CD4-positive, alpha-beta memory T cell (primary cell): ENCODE data around the gene TTC28. TPM values are rescaled to one million over a fixed set of nuclear protein-coding genes. Genes with fewer than 3 reads are reported as not detected.

Source experiments
- CTCF ChIA-PET: fragments of 350-600 bp; sonication (Branson Sonifier 250); formaldehyde crosslinking; loops from one replicate; lab custom pipeline; 2021; ENCODE audit warnings: inconsistent platforms; ENCODE audit not compliant: partially characterized antibody; lab: Charles Lee
- POLR2A ChIA-PET: fragments of 350-600 bp; sonication (Branson Sonifier 250); formaldehyde crosslinking; loops from one replicate; lab custom pipeline; 2021; ENCODE audit not compliant: partially characterized antibody; lab: Charles Lee
- DNase-seq, 5 donors: peaks; one replicate each; pipeline versions ENCODE4 v3.0.0 to v3.0.0-alpha.2; 2020 to 2022; ENCODE audit warnings: mixed read lengths in 1 of 5
- H3K27ac ChIP-seq: one replicate; pipeline ENCODE4 v1.7.0; 2013; ENCODE audit warnings: low read depth, low read length
- H3K27me3 ChIP-seq: 2 replicates; pipeline ENCODE4 v1.7.0; 2013; ENCODE audit warnings: mild to moderate bottlenecking, low read length, moderate library complexity; ENCODE audit not compliant: insufficient read depth
- H3K36me3 ChIP-seq: 2 replicates; pipeline ENCODE4 v1.7.0; 2013; ENCODE audit warnings: mild to moderate bottlenecking, low read length, moderate library complexity; ENCODE audit not compliant: insufficient read depth
- H3K4me1 ChIP-seq: 2 replicates; pipeline ENCODE4 v1.7.0; 2013; ENCODE audit warnings: mild to moderate bottlenecking, low read length, moderate library complexity; ENCODE audit not compliant: insufficient read depth
- H3K4me3 ChIP-seq, 2 donors: one replicate each; pipeline ENCODE4 v1.7.0; 2013; ENCODE audit warnings: low read length in 2 of 2, mild to moderate bottlenecking in 1 of 2
- H3K9me3 ChIP-seq, 2 donors: one replicate each; pipeline ENCODE4 v1.7.0; 2013; ENCODE audit warnings: low read length in 2 of 2, control low read depth in 1 of 2; ENCODE audit not compliant: control insufficient read depth in 1 of 2
- H3K27ac Mint-ChIP-seq, 7 donors: one replicate each; pipeline ENCODE4 v1.8.0; 2020 to 2021; ENCODE audit warnings: mixed read lengths in 7 of 7, mild to moderate bottlenecking in 6 of 7, inconsistent platforms in 3 of 7, moderate library complexity in 3 of 7
- H3K27me3 Mint-ChIP-seq, 2 donors: one replicate each; pipeline ENCODE4 v1.8.0; 2020 to 2021; ENCODE audit warnings: mixed read lengths in 2 of 2
- H3K36me3 Mint-ChIP-seq, 2 donors: one replicate each; pipeline ENCODE4 v1.8.0; 2020 to 2021; ENCODE audit warnings: mixed read lengths in 2 of 2, inconsistent platforms in 1 of 2, mild to moderate bottlenecking in 1 of 2
- H3K4me1 Mint-ChIP-seq, 4 donors: one replicate each; pipeline ENCODE4 v1.8.0; 2020 to 2021; ENCODE audit warnings: mixed read lengths in 4 of 4, mild to moderate bottlenecking in 1 of 4
- H3K4me3 Mint-ChIP-seq, 8 donors: one replicate each; pipeline ENCODE4 v1.8.0; 2020 to 2021; ENCODE audit warnings: mixed read lengths in 8 of 8, mild to moderate bottlenecking in 7 of 8, moderate library complexity in 6 of 8, inconsistent platforms in 3 of 8
- H3K9me3 Mint-ChIP-seq, 8 donors: one replicate each; pipeline ENCODE4 v1.8.0; 2020 to 2021; ENCODE audit warnings: mixed read lengths in 8 of 8, mild to moderate bottlenecking in 5 of 8, inconsistent platforms in 3 of 8, moderate library complexity in 1 of 8
- intact Hi-C: fragments of 100-400 bp; cut with micrococcal nuclease; formaldehyde crosslinking; loops from one replicate; pipeline ENCODE4 v1.15.1; 2023
- polyA plus RNA-seq, 2 donors: library from polyadenylated mRNA; unstranded; fragments of 300-500 nt; fragmentation: Illumina TruSeq; gene quantifications; one replicate each; pipeline ENCODE4 v1.2.3, GENCODE V29; 2021
- total RNA-seq, 2 experiments: library from RNA; stranded (reverse); gene quantifications; one replicate each; pipeline ENCODE4 v1.2.3, GENCODE V29; 2021

The TTC28 gene
- total and polyA plus RNA-seq, 4 experiments from 2014 or later = 0.50 to 1.7 (median 1.6) TPM; not detected in 1

DNA sequence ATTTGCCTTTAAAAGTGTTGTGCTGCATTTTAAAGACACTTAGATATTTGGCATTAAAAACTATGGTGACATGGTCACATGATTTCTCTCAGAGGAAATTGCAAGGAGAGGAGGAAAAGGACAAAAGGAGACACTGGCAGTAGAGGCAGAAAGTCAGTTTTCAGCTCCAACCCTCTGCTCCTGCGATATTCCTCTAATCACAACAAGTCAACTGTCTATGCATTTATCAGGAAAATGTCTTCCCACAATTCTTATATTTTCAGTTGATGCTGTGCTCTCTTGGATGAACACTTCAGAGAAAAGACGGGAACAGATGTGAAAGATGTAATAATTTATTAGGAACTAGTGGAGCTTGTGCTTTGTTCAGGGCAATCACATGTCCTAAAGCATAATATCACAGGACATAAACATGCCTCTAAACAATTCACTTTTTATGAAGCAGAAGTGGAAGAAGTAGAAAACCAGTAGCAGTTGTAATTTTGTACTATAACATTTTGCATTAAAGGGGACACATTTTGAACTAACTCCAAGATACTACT is 419.8 kb downstream of the TTC28 start:
- Histone ChIP-seq H3K36me3 (no peaks in the 10 kb centered on the region), H3K4me3 (no peak overlapping the region), H3K9me3 (no peaks in the 10 kb centered on the region), H3K4me1 (no peaks in the 10 kb centered on the region), H3K27ac (no peak overlapping the region), H3K27me3 (no peaks in the 10 kb centered on the region)
- Mint-ChIP-seq H3K27ac (no peak overlapping the region), H3K36me3 (no peaks in the 10 kb centered on the region), H3K27me3 (peaks cover 2 to 10% of the 10 kb centered on the region in 2 donors), H3K9me3 (peaks cover 0 to 4% (median 0%) of the 10 kb centered on the region in 8 donors), H3K4me1 (no peaks in the 10 kb centered on the region), H3K4me3 (no peak overlapping the region)
- CTCF ChIA-PET = no interaction called here
- POLR2A ChIA-PET = no interaction called here
- intact Hi-C loops = no loop called here
- DNase-seq = no peak

DNA sequence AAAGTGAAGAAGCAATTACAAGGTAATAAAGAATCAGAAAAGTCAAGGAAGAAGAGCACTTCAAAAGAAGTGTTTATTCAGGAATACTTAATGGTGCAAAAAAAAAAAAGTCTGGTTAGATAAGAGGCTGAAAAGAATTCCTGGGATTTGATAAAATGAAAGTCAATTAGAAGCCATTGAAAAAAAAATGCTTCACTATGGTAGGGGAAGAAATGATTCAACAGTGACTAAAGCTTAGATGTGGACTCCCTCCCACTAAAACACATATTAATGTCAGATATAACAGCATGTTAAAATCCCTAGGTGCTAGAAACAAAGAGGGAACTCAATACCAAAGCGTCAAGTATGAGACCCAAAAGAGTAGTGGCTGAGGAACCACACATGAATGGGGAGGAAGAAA is 425.2 kb downstream of the TTC28 start:
- Histone ChIP-seq H3K9me3 (no peaks in the 10 kb centered on the region), H3K27me3 (no peaks in the 10 kb centered on the region), H3K27ac (no peak overlapping the region), H3K4me3 (no peak overlapping the region), H3K4me1 (no peaks in the 10 kb centered on the region), H3K36me3 (no peaks in the 10 kb centered on the region)
- H3K27ac Mint-ChIP-seq = no peak overlapping the region
- H3K27me3 Mint-ChIP-seq = peaks cover 8 to 11% of the 10 kb centered on the region in 2 donors
- POLR2A ChIA-PET = interaction anchor here (0.7 kb wide), 1 partner anchor 24 kb away, joined by 4 read pairs; no protein-coding TSS in a partner anchor
- H3K36me3 Mint-ChIP-seq = no peaks in the 10 kb centered on the region
- H3K9me3 Mint-ChIP-seq = no peaks in the 10 kb centered on the region
- CTCF ChIA-PET = no interaction called here
- no peak overlapping the region for H3K4me3 Mint-ChIP-seq
- H3K4me1 Mint-ChIP-seq = no peaks in the 10 kb centered on the region
- DNase-seq = no peak
- intact Hi-C loops = no loop called here

DNA sequence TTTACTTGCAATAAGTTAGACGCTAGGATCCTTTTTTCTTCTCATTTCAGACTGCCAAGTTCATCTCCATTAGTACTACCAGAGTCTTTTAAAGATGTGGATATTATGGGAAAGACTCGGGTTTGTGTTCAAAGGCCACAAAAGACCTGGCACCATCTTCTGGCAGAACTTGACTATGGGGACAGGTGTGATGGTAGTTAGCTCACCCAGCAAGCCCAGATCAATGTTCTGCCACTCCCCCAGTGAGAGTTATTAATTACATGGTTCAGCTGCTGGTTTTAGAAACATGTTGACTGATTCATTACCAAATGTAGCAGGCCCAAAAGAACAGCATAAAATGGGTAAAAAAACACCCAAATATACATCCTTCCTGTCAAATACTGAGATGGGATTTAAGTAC is 427.1 kb downstream of the TTC28 start:
- no peaks in the 10 kb centered on the region for H3K4me1 ChIP-seq
- Mint-ChIP-seq H3K36me3 (no peaks in the 10 kb centered on the region), H3K27me3 (peaks cover 7 to 14% of the 10 kb centered on the region in 2 donors), H3K9me3 (no peaks in the 10 kb centered on the region), H3K27ac (no peak overlapping the region), H3K4me1 (no peaks in the 10 kb centered on the region), H3K4me3 (no peak overlapping the region)
- no peaks in the 10 kb centered on the region for H3K9me3 ChIP-seq
- ChIA-PET POLR2A (no interaction called here), CTCF (no interaction called here)
- no peak overlapping the region for H3K27ac ChIP-seq
- intact Hi-C loops = no loop called here
- DNase-seq = no peak
- H3K4me3 ChIP-seq = no peak overlapping the region
- no peaks in the 10 kb centered on the region for H3K27me3 ChIP-seq
- no peaks in the 10 kb centered on the region for H3K36me3 ChIP-seq

DNA sequence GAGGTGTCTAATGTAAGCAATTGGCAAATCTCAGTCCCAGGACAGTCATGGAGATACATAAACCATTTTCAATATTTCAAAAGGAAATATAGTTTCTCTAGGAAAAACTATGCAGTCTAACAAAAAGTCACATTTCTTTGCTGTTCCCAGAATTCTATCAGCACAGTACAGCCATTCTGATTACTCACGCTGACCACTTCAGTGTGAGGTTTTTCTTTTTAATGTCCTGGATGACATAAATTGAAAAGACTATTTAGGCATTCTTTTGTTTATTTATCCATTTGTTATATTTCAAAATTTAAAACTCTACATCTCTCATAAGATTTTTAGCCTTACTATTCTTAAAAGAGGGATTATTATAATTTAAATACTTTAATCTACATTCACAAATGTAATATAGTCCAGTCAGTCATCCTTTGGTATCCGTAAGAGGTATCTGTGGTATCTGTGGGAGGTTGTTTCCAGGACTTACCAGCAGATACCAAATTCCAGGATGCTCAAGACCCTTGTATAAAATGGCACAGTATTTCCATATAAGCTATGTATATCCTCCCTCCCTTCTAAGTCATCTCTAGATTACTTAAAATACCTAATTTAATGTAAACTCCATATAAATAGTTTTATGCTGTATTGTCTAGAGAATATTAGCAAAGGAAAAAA is 429.5 kb downstream of the TTC28 start:
- Histone ChIP-seq H3K4me1 (no peaks in the 10 kb centered on the region), H3K4me3 (no peak overlapping the region), H3K36me3 (no peaks in the 10 kb centered on the region), H3K27ac (no peak overlapping the region), H3K9me3 (no peaks in the 10 kb centered on the region), H3K27me3 (no peaks in the 10 kb centered on the region)
- Mint-ChIP-seq H3K27me3 (peaks cover 4 to 14% of the 10 kb centered on the region in 2 donors), H3K27ac (no peak overlapping the region), H3K4me3 (no peak overlapping the region), H3K4me1 (no peaks in the 10 kb centered on the region), H3K36me3 (no peaks in the 10 kb centered on the region), H3K9me3 (no peaks in the 10 kb centered on the region)
- intact Hi-C loops = no loop called here
- no peak for DNase-seq
- ChIA-PET CTCF (no interaction called here), POLR2A (no interaction called here)

DNA sequence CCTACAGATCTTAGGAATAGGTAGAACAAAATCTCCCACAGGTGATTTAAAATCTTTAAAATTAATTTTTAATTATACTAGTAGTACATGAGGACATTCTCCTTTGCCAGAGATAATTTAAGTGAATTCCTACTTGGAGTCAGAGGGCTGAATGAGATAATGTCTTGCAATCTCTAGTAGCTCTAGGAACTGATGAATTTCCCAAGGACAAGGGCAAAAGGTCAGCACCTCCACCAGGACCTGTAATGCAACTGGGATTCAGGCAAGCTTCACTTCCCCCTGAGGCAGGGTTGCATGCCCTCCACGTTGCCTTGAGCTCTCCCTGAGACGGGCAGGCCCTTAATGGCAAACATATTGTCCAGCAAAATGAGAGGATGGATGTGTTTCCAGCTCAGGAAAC is 430.2 kb downstream of the TTC28 start:
- no peaks in the 10 kb centered on the region for H3K36me3 Mint-ChIP-seq
- H3K9me3 ChIP-seq = no peaks in the 10 kb centered on the region
- H3K27me3 ChIP-seq = no peaks in the 10 kb centered on the region
- no peak for DNase-seq
- peaks cover 6 to 12% of the 10 kb centered on the region in 2 donors for H3K27me3 Mint-ChIP-seq
- intact Hi-C loops = no loop called here
- CTCF ChIA-PET = no interaction called here
- H3K4me3 ChIP-seq = no peak overlapping the region
- no peak overlapping the region for H3K4me3 Mint-ChIP-seq
- no peak overlapping the region for H3K27ac ChIP-seq
- H3K4me1 ChIP-seq = no peaks in the 10 kb centered on the region
- H3K4me1 Mint-ChIP-seq = no peaks in the 10 kb centered on the region
- no peak overlapping the region for H3K27ac Mint-ChIP-seq
- no peaks in the 10 kb centered on the region for H3K9me3 Mint-ChIP-seq
- POLR2A ChIA-PET = no interaction called here
- no peaks in the 10 kb centered on the region for H3K36me3 ChIP-seq

DNA sequence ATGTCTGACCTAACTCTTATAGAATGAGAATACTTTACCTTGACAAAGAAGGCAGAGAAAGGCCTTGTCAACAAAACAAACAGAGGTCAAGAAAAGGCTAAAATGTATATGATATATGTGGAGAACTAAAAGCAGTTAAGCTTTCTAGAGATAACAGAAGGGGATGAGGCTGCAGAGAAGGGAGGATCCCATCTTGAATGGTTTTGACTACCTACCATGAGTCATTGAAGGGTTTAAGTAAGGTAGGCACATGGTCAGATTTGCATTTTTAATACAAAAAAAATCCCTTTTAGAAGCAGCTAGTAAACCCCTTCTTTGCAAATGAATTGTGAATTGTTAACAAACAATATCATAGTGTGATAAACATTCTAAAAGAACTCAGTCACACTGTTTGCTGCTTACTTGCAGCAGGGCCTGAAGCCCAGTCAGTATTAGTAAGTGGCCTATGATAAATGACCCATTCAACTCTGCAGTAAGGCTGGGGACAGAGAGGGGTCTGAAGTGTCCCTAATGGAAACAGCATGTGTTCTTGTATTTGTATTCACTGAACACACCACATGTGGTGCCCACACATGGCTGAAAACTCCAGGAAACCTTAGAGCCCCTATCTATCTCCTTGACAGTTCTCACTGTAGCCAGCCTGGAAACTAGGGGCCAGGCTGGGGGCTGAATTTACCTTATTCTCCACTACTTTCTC is 431.8 kb downstream of the TTC28 start:
- Histone ChIP-seq H3K4me1 (no peaks in the 10 kb centered on the region), H3K4me3 (no peak overlapping the region), H3K36me3 (no peaks in the 10 kb centered on the region), H3K9me3 (no peaks in the 10 kb centered on the region), H3K27me3 (no peaks in the 10 kb centered on the region), H3K27ac (no peak overlapping the region)
- ChIA-PET POLR2A (no interaction called here), CTCF (no interaction called here)
- no peak overlapping the region for H3K27ac Mint-ChIP-seq
- no peaks in the 10 kb centered on the region for H3K36me3 Mint-ChIP-seq
- intact Hi-C loops = no loop called here
- peaks cover 0 to 1% (median 0%) of the 10 kb centered on the region in 4 donors for H3K4me1 Mint-ChIP-seq
- H3K4me3 Mint-ChIP-seq = no peak overlapping the region
- H3K27me3 Mint-ChIP-seq = peaks cover 4 to 13% of the 10 kb centered on the region in 2 donors
- no peaks in the 10 kb centered on the region for H3K9me3 Mint-ChIP-seq
- no peak for DNase-seq

DNA sequence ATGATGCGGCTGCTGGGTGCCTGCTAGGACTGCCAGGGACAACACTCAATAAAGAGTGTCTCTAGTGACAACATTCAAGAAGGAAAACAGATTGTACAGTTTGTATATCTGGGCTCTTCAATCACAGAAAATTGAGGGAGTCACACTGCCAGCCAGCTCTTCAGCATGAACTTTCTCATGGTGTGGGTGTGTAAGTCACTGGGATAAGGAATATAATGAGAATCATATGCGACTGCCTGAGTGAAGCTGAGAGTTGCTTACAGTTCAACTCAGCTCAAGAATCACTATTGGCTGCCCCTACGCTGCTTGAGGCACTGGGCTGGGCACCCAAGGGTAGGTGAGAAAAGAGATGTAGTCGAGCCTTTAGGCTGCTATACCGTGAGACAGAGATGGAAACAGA is 432.5 kb downstream of the TTC28 start:
- DNase-seq = no peak
- Histone ChIP-seq H3K36me3 (no peaks in the 10 kb centered on the region), H3K4me1 (no peaks in the 10 kb centered on the region), H3K27me3 (no peaks in the 10 kb centered on the region), H3K4me3 (no peak overlapping the region), H3K9me3 (no peaks in the 10 kb centered on the region), H3K27ac (no peak overlapping the region)
- Mint-ChIP-seq H3K36me3 (no peaks in the 10 kb centered on the region), H3K27ac (no peak overlapping the region), H3K4me1 (peaks cover 0 to 1% (median 0%) of the 10 kb centered on the region in 4 donors), H3K4me3 (no peak overlapping the region), H3K27me3 (peaks cover 4 to 12% of the 10 kb centered on the region in 2 donors), H3K9me3 (no peaks in the 10 kb centered on the region)
- intact Hi-C loops = no loop called here
- POLR2A ChIA-PET = no interaction called here
- CTCF ChIA-PET = no interaction called here
